HS-27A (cell line): ENCODE data around the gene RAB15.

Experiments
- DNase-seq: peaks from one replicate; pipeline ENCODE4 v3.0.0-alpha.2; 2012; ENCODE audit warnings: low read depth, missing footprints

RAB15 gene

GRCh38 chr14:64971943-64972791 lies at the start of gene RAB15:
RAB15 (minus strand) TSS chr14:64972336; CDS start chr14:64972076, 260 bp downstream.
- no peak for DNase-seq

GRCh38 chr14:65019944-65020566 lies 47.9 kb upstream of the RAB15 start:
- DNase-seq: no peak

- no peak for DNase-seq
These were observed 44.3 kb upstream of the RAB15 start for GRCh38 chr14:65016471-65016870.

GRCh38 chr14:65015391-65015790 lies 43.3 kb upstream of the RAB15 start:
- no peak for DNase-seq

GRCh38 chr14:65012353-65012752 lies 40.2 kb upstream of the RAB15 start:
- no peak for DNase-seq

GRCh38 chr14:65011538-65011937 lies 39.4 kb upstream of the RAB15 start:
- DNase-seq: no peak

GRCh38 chr14:65010211-65010931 lies 38.2 kb upstream of the RAB15 start:
- DNase-seq: no peak

- DNase-seq: no peak
These were observed 35.1 kb upstream of the RAB15 start for GRCh38 chr14:65007202-65007601.

- DNase-seq: no peak
These were observed 34.2 kb upstream of the RAB15 start for GRCh38 chr14:65006261-65006721.

- no peak for DNase-seq
These were observed 31.3 kb upstream of the RAB15 start for GRCh38 chr14:65003394-65003793.

- DNase-seq: no peak
These were observed 30.6 kb upstream of the RAB15 start for GRCh38 chr14:65002586-65003210.

- no peak for DNase-seq
These were observed 29.6 kb upstream of the RAB15 start for GRCh38 chr14:65001723-65002122.

- no peak for DNase-seq
These were observed 28.9 kb upstream of the RAB15 start for GRCh38 chr14:65000898-65001591.

GRCh38 chr14:64998455-64998931 lies 26.4 kb upstream of the RAB15 start:
- DNase-seq: no peak

GRCh38 chr14:64997108-64997794 lies 25.1 kb upstream of the RAB15 start:
- DNase-seq: no peak

- DNase-seq: no peak
These were observed 23.2 kb upstream of the RAB15 start for GRCh38 chr14:64995291-64995690.

GRCh38 chr14:64994540-64994939 lies 22.4 kb upstream of the RAB15 start:
- DNase-seq: no peak

GRCh38 chr14:64993266-64993930 lies 21.3 kb upstream of the RAB15 start:
- DNase-seq: no peak

GRCh38 chr14:64992328-64992885 lies 20.3 kb upstream of the RAB15 start:
- no peak for DNase-seq

GRCh38 chr14:64990939-64991338 lies 18.8 kb upstream of the RAB15 start:
- DNase-seq: no peak
